Cerebellar cortex (tissue), 1 donor: ENCODE measurements around the gene CABLES2.
"Not testable (repeated sequence)": the region's sequence is repeated elsewhere in the genome, so short reads cannot be mapped to it uniquely, and the experiment has no call there.

ENCODE experiments used
- DNase-seq: peaks from one replicate; pipeline ENCODE4 v3.0.0-alpha.2; 2015; ENCODE audit warnings: low spot score

CABLES2 gene

GRCh38 chr20:62433658-62434497, 26.8 kb upstream of the CABLES2 start:
- DNase-seq = no peak

DNA sequence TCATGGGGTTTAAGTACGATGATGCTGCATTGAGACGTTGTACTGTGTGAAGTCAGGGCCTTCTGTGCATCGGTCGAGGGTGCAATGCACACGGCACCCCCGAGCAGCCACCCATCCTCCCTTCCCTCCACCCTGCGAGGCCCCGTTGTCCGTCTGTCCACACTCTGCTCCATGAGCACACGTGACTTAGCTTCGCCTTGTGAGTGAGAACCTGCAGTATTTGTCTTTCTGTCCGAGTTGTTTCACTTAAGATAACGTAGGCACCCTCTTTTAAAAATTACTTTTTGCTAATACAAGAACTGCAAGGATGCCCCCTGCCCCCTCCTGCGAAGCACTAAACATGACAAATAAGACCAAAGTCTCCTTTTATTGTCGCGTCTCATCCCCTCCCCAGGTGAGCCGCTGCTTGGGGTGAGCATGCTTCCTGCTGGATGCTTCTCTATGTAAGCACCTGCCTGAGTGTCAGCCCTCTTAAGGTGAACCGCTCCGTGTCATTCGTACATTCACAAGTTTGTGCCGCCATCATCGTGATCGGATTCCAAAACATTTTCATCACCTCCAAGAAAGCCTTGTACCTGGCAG, 23.9 kb upstream of the CABLES2 start:
- no peak for DNase-seq

- DNase-seq = no peak
These were observed 23.3 kb upstream of the CABLES2 start for GRCh38 chr20:62430311-62430853.

- DNase-seq = no peak
These were observed 22.6 kb upstream of the CABLES2 start for GRCh38 chr20:62429455-62430310.

GRCh38 chr20:62428396-62429295, 21.6 kb upstream of the CABLES2 start:
- DNase-seq = no peak

GRCh38 chr20:62428002-62428372, 20.9 kb upstream of the CABLES2 start:
- no peak for DNase-seq

GRCh38 chr20:62427172-62428001, 20.3 kb upstream of the CABLES2 start, which contains the start of gene RBBP8NL:
TSS of gene RBBP8NL (minus strand) at chr20:62427539. CDS start at chr20:62419647, 7,892 bp downstream.
- DNase-seq = no peak

GRCh38 chr20:62426699-62427131, 19.6 kb upstream of the CABLES2 start:
- DNase-seq = no peak

DNA sequence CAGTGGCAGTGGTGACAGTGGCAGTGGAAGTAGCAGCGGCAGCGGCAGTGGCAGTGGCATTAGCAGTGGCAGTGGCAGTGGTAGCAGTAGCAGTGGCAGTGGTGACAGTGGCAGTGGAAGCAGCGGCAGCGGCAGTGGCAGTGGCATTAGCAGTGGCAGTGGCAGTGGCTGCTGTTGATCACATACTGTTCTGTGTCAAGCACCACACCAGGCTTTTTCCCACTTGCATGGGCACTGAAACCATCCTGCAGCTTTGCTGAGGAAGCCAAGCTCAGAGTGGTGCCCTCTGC, 18.9 kb upstream of the CABLES2 start:
- DNase-seq = not testable (repeated sequence)

DNA sequence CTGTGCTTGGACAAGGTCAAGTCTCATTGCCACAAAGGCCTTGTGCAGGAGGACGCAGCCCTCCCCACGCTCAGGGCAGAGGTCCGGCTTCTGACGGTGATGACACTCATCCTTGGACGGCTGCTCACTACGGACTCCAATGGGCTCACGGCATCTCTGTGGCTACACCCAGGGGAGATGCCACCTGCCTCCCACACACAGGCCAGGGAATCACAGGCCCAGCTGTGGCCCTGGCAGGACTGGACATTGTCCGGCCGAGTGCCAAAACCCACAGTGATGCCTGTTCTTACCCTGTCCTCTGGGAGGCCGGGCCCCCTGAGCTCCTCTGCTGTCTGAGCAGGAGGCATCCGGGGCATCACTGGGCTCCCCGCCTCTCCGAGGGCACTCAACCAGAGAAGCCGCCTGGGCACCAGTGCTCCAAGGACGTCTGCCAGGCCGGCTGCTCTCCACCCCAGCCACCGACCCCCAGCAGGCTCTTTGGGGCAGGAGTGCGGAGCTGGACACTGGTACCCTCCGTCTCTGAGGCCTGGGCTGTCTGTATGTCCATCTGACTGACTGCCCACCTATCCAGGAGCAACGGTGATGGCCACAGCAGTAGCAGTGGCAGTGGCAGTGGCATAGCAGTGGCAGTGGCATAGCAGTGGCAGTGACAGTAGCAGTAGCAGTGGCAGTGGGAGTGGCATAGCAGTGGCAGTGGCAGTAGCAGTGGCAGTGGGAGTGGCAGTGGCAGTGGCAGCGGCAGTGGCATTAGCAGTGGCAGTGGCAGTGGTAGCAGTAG, 18.4 kb upstream of the CABLES2 start:
- DNase-seq = no peak

DNA sequence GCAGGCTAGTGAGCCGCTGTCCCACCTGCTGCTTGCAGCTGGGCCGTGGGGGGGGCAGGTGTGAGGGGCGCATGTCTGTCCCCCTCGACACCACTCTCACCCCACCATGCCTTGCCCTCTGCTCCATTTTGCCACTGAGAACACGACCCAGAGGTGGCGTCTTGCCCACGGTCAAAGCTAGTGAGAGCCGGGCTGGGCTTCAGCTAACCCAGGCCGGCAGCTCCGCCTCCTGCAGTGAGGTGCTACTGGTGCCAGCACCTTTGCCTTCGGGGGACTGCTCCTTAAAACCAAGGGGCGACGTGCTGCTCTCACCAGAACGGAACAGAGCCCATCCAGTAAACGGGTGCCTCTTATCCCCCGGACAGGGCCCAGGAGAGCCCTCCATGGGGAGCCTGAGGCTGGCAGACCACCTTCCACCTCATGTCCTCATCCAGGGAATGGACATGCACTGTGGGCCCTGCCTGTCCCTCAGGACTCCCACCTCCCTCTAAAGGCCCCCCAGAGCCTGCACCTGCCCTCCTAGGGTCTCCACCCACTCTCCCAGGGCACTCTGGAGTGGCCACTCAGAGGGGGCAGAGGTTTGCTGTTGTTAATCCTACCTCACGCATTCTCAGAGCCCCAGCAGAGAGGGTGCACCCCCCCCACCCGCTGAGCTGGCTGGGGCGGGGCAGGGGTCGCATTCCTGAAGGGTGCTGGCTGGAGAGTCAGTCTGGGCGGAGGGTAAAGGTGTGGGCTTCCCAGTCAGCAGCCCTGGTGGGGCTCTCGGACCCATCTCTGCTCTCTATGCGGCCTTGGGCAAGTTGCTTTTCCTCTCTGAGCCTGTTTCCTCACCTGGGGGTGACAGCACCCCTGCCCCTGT, 17.4 kb upstream of the CABLES2 start:
- DNase-seq = no peak

GRCh38 chr20:62423326-62423706, 16.2 kb upstream of the CABLES2 start:
- no peak for DNase-seq

DNA sequence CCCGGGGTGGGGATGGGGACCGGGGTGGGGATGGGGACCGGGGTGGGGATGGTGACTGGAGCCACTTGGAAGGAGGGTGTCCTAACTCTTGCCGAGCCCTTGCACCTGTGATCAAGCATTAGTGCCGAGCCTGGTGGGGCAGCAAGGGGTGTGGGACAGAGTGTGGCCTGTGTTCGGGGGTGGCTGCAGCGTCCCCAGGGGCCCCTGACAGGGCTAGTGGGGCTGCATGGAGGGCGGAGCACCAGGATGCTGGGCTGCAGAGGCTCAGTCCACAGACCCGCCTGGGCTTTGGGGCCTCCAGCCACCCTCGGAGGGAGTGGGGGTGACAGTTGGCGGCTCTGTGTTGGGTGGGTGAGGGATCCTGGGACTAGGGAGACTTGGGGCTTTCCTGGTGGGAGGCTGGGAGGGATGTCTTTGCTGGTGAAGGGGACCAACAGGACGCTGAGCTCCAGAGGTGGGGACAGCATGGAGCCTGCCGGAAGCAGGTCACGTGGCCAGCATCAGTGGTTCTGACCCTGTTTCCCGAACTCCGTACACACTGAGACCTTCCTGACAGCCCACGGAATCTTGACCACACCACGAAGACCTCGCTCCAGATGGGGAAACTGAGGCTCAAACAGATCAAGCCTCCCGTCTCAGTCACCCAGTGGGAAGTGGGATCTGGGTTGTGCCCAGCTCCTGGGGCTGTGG, 15.7 kb upstream of the CABLES2 start:
- no peak for DNase-seq

DNA sequence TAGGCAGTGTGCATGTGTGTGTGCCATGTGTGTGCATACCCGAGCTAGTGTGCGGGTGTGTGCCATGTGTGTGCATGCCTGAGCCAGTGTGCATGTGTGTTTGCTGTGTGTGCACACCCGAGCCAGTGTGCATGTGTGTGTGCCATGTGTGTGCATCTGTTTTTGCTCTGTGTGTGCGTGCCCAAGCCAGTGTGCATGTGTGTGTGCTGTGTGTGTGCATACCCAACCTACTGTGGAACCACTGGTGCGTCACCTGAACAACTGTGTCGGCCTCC, 14.6 kb upstream of the CABLES2 start:
- DNase-seq = no peak

DNA sequence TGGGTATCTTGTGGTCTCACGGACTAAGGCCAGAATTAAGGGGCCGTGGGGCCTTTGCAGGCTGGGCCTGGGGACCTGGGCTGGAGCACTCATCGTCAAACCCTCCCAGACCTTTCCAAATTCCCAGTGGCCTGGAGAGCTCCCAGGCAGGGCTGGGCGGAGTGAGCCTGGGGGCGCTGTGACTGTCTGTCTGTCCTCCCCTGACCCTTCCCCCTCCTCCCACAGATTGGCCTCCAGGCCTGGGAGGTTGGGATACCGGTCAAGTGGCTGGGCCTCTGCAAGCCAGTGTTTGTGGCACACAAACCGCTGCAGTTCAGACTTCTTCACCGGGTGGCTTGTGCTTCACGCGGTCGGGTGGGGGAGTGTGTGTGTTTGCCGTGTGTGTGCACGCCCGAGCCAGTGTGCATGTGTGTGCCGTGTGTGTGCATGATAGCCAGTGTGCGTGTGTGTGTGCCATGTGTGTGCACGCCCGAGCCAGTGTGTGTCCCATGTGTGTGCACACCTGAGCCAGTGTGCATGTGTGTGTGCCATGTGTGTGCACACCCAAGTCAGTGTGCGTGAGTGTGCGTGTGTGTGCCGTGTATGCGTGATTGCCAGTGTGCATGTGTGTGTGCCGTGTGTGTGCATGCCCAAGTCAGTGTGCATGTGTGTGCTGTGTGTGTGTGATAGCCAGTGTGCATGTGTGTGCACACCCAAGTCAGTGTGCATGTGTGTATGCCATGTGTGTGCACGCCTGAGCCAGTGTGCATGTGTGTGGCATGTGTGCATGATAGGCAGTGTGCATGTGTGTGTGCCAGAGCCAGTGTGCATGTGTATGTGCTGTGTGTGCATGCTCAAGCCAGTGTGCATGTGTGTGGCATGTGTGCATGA, 14.0 kb upstream of the CABLES2 start:
- DNase-seq = no peak

DNA sequence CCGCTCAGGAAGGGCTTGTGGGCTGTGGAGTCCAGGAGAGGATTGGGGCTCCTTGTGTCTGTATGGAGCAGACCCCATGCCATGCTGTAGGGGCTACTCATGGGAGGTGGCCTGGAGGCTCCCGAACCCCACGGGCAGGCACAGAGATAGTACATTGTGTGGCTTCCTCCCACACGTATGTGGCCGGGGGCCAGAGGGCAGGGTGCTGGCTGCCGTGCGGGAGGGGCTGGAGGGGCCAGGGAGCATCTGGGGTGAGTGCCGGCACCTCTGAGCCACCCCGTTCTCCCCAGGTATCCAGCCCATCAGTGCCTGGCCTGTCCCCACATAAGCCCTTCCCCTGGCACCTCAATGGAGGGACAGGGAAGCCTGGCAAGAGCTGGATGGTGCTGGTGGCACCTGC, 12.7 kb upstream of the CABLES2 start:
- DNase-seq = no peak

- no peak for DNase-seq
These were observed 11.8 kb upstream of the CABLES2 start for GRCh38 chr20:62418709-62419487.
